Gastrocnemius medialis (tissue), 4 donors: ENCODE measurements around the gene SMARCE1. TPM values are rescaled to one million over a fixed set of nuclear protein-coding genes. Genes with fewer than 3 reads are reported as not detected.
"Not testable (repeated sequence)": the region's sequence is repeated elsewhere in the genome, so short reads cannot be mapped to it uniquely, and the experiment has no call there.

ENCODE experiments used
- ATAC-seq, 2 donors: fragments of 150-250 bp; one replicate each; pipeline ENCODE4 v1.9.1; 2016
- DNase-seq, 2 donors: peaks; one replicate each; pipeline ENCODE4 v3.0.0-alpha.2; 2019
- H3K27ac ChIP-seq, 4 donors: fragments of 200-600 bp; sonication (generic); 1 replicate in 1 of 4; 2 replicates in 3 of 4; pipeline ENCODE4 v1.5.1; 2016 to 2018; ENCODE audit warnings: mild to moderate bottlenecking in 2 of 4, moderate library complexity in 1 of 4
- H3K27me3 ChIP-seq, 3 donors: fragments of 200-600 bp; sonication (generic) in 2 of 3; 1 replicate in 1 of 3; 2 replicates in 2 of 3; pipeline versions ENCODE4 v1.5.1 to v1.6.0; 2016 to 2019; ENCODE audit warnings: mild to moderate bottlenecking in 1 of 3, moderate library complexity in 1 of 3
- H3K36me3 ChIP-seq, 2 donors: fragments of 200-600 bp; sonication (generic) in 1 of 2; one replicate each; pipeline ENCODE4 v1.5.1; 2017 to 2018
- H3K4me1 ChIP-seq, 2 donors: fragments of 200-600 bp; sonication (generic) in 1 of 2; one replicate each; pipeline ENCODE4 v1.5.1; 2016 to 2017; ENCODE audit warnings: mild to moderate bottlenecking in 2 of 2
- H3K4me3 ChIP-seq, 4 donors: fragments of 200-600 bp; sonication (generic) in 3 of 4; 1 replicate in 1 of 4; 2 replicates in 3 of 4; pipeline ENCODE4 v1.5.1; 2016 to 2019; ENCODE audit warnings: mild to moderate bottlenecking in 2 of 4
- H3K9me3 ChIP-seq, 3 donors: fragments of 200-600 bp; sonication (generic) in 2 of 3; 1 replicate in 1 of 3; 2 replicates in 2 of 3; pipeline ENCODE4 v1.5.1; 2016 to 2019
- CTCF ChIP-seq, 5 experiments: fragments of 450-650 bp in 3 of 5; fragments of 200-600 bp in 2 of 5; sonication (generic) in 2 of 5; IDR thresholded peaks in 4 of 5; conservative IDR thresholded peaks in 1 of 5; 1 replicate in 4 of 5; 2 replicates in 1 of 5; pipeline ENCODE4 v1.5.1; 2016 to 2019; ENCODE audit warnings: antibody characterized with exemption in 5 of 5, mild to moderate bottlenecking in 3 of 5, moderate library complexity in 3 of 5
- POLR2A ChIP-seq, 2 donors: fragments of 450-650 bp; IDR thresholded peaks; one replicate each; pipeline ENCODE4 v1.6.1; 2017; ENCODE audit warnings: antibody characterized with exemption in 2 of 2, mild to moderate bottlenecking in 2 of 2, moderate library complexity in 2 of 2
- in situ Hi-C, 4 donors: fragments of 200-750 bp; cut with MboI; loops; one replicate each; pipeline versions ENCODE4 v1.15.0 to v1.8.0; 2017; ENCODE audit warnings: low sequenced_read_pairs in 4 of 4
- intact Hi-C: fragments of 100-400 bp; cut with DNase I; formaldehyde crosslinking; loops from one replicate; pipeline ENCODE4 v1.15.1; 2023; ENCODE audit warnings: low total_unique reads
- total RNA-seq, 4 donors: library from RNA; depleted of rRNA; stranded (reverse); fragments of >200 nt; gene quantifications; one replicate each; pipeline versions ENCODE4 v1.1.0 to v1.2.3, GENCODE V29; 2016

Gene SMARCE1
- total RNA-seq, 4 donors from 2014 or later, result 48.0 to 74.7 (median 64.5) TPM

DNA sequence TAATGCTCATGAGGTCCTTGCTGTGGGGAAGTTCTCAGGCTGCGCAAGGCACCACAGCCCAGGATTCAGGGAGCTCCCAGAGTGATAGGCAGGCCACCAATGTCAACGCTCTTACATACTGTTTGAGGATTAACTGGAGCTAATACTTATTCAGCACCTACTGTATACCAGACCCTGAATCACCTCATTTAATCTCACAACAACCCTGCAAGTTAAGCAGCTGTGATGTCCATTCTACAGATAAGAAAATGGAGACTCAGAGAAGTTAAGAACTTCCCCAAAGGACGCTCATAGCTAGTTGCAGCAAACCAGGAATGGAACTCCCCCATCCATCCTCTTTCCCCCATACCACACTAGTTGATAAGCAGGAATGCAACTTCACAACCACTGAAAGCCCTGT, 56.9 kb downstream of the SMARCE1 start:
- H3K27me3 ChIP-seq, result peaks cover 0 to 4% (median 0%) of the 10 kb centered on the region in 3 donors
- intact Hi-C loops, result no loop called here
- ATAC-seq (no peak), DNase-seq (no peak)
- H3K27ac ChIP-seq, result no peak overlapping the region
- in situ Hi-C loops, result no loop called here
- no peaks in the 10 kb centered on the region for H3K9me3 ChIP-seq
- no peak overlapping the region for H3K4me3 ChIP-seq
- H3K36me3 ChIP-seq, result no peaks in the 10 kb centered on the region
- TF ChIP-seq POLR2A (IDR thresholded peaks at IDR 0.05) (no peak), CTCF (IDR thresholded peaks at IDR 0.05 in 4 of 5, conservative IDR thresholded peaks at IDR 0.05 in 1 of 5) (no peak)
- H3K4me1 ChIP-seq, result peaks cover 0 to 4% of the 10 kb centered on the region in 2 donors

- Histone ChIP-seq H3K4me3 (no peak overlapping the region), H3K9me3 (no peaks in the 10 kb centered on the region), H3K27me3 (peaks cover 0 to 4% (median 2%) of the 10 kb centered on the region in 3 donors), H3K27ac (no peak overlapping the region), H3K36me3 (no peaks in the 10 kb centered on the region), H3K4me1 (peaks cover 0 to 4% of the 10 kb centered on the region in 2 donors)
- in situ Hi-C loops, result no loop called here
- ATAC-seq (no peak), DNase-seq (no peak)
- no peak for TF ChIP-seq CTCF (IDR thresholded peaks at IDR 0.05 in 4 of 5, conservative IDR thresholded peaks at IDR 0.05 in 1 of 5)
- no peak for TF ChIP-seq POLR2A (IDR thresholded peaks at IDR 0.05)
- intact Hi-C loops, result no loop called here
Measured at GRCh38 chr17:40588552-40588951, 59.1 kb downstream of the SMARCE1 start.

- H3K36me3 ChIP-seq, DNase-seq, H3K27ac ChIP-seq, H3K4me1 ChIP-seq, in situ Hi-C loops, H3K9me3 ChIP-seq, intact Hi-C loops, H3K27me3 ChIP-seq, H3K4me3 ChIP-seq, ATAC-seq: not testable (repeated sequence)
Measured at GRCh38 chr17:40586264-40586663, 61.4 kb downstream of the SMARCE1 start.

DNA sequence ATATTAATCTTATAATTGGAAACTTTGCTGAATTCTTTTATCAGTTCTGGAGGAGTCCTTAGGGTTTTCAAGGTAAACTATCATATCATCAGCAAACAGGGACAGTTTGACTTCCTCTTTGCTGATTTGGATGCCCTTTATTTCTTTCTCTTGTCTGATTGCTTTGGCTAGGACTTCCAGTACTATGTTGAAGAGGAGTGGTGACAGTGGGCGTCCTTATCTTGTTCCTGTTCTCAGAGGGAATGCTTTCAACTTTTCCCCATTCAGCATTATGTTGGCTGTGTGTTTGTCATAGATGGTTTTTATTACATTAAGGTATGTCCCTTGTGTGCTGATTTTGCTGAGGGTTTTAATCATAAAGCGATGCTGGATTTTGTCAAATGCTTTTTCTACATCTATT, 62.7 kb downstream of the SMARCE1 start:
- intact Hi-C loops, H3K4me3 ChIP-seq, H3K36me3 ChIP-seq, H3K27me3 ChIP-seq, H3K27ac ChIP-seq, H3K4me1 ChIP-seq, DNase-seq, H3K9me3 ChIP-seq, ATAC-seq, in situ Hi-C loops: not testable (repeated sequence)

GRCh38 chr17:40582328-40582901, 65.2 kb downstream of the SMARCE1 start:
- in situ Hi-C loops, result no loop called here
- no peaks in the 10 kb centered on the region for H3K4me1 ChIP-seq
- ATAC-seq (peak; percentile 63 to 66), DNase-seq (no peak)
- TF ChIP-seq CTCF (IDR thresholded peaks at IDR 0.05 in 4 of 5, conservative IDR thresholded peaks at IDR 0.05 in 1 of 5) (no peak), POLR2A (IDR thresholded peaks at IDR 0.05) (no peak)
- H3K36me3 ChIP-seq, result no peaks in the 10 kb centered on the region
- peak overlapping the region in 3 of 4 donors; percentile 36 to 64 (median 55) for H3K27ac ChIP-seq
- no peak overlapping the region for H3K4me3 ChIP-seq
- H3K9me3 ChIP-seq, result no peaks in the 10 kb centered on the region
- H3K27me3 ChIP-seq, result peaks cover 0 to 2% (median 0%) of the 10 kb centered on the region in 3 donors
- intact Hi-C loops, result no loop called here

- peaks cover 0 to 2% (median 0%) of the 10 kb centered on the region in 3 donors for H3K27me3 ChIP-seq
- ATAC-seq (no peak), DNase-seq (no peak)
- no peak overlapping the region for H3K27ac ChIP-seq
- TF ChIP-seq CTCF (IDR thresholded peaks at IDR 0.05 in 4 of 5, conservative IDR thresholded peaks at IDR 0.05 in 1 of 5), result no peak
- no peak for TF ChIP-seq POLR2A (IDR thresholded peaks at IDR 0.05)
- H3K4me1 ChIP-seq, result no peaks in the 10 kb centered on the region
- H3K36me3 ChIP-seq, result no peaks in the 10 kb centered on the region
- no peaks in the 10 kb centered on the region for H3K9me3 ChIP-seq
- intact Hi-C loops, result no loop called here
- in situ Hi-C loops, result no loop called here
- H3K4me3 ChIP-seq, result no peak overlapping the region
Measured at GRCh38 chr17:40580140-40580539, 67.5 kb downstream of the SMARCE1 start.
